Endodermal cell (in vitro differentiated cells): ENCODE measurements around the gene DCC. TPM values are rescaled to one million over a fixed set of nuclear protein-coding genes. Genes with fewer than 3 reads are reported as not detected.

Experiments used
- DNase-seq: peaks from one replicate; pipeline ENCODE4 v3.0.0-alpha.2; 2017
- H3K27ac ChIP-seq: 2 replicates; pipeline ENCODE4 v1.5.1; 2013; ENCODE audit warnings: mild to moderate bottlenecking, low read depth, low read length, moderate library complexity
- H3K27me3 ChIP-seq: 2 replicates; pipeline ENCODE4 v1.6.1; 2013; ENCODE audit warnings: mild to moderate bottlenecking, low read length, moderate library complexity; ENCODE audit not compliant: insufficient read depth, control insufficient read depth, poor library complexity, severe bottlenecking
- H3K36me3 ChIP-seq: 2 replicates; pipeline ENCODE4 v1.7.0; 2013; ENCODE audit warnings: mild to moderate bottlenecking, low read length, moderate library complexity; ENCODE audit not compliant: control insufficient read depth, insufficient read depth
- H3K4me1 ChIP-seq: one replicate; pipeline ENCODE4 v1.7.0; 2013; ENCODE audit warnings: low read length; ENCODE audit not compliant: control insufficient read depth, insufficient read depth
- H3K4me3 ChIP-seq: 2 replicates; pipeline ENCODE4 v1.5.1; 2013; ENCODE audit warnings: mild to moderate bottlenecking, low read length, moderate library complexity
- H3K9ac ChIP-seq: 2 replicates; pipeline ENCODE4 v1.6.1; 2013; ENCODE audit warnings: mild to moderate bottlenecking, low read length, moderate library complexity; ENCODE audit not compliant: poor library complexity, severe bottlenecking; ENCODE audit errors: extremely low read depth
- H3K9me3 ChIP-seq: 2 replicates; pipeline ENCODE4 v1.6.1; 2013; ENCODE audit warnings: mild to moderate bottlenecking, low read length, moderate library complexity; ENCODE audit not compliant: control insufficient read depth
- H3K27ac Mint-ChIP-seq: 2 replicates; pipeline ENCODE4 v1.8.0; 2020; ENCODE audit warnings: mixed read lengths
- H3K27me3 Mint-ChIP-seq: 2 replicates; pipeline ENCODE4 v1.8.0; 2021; ENCODE audit warnings: mild to moderate bottlenecking, mixed read lengths; ENCODE audit not compliant: insufficient read depth
- H3K36me3 Mint-ChIP-seq: 2 replicates; pipeline ENCODE4 v1.8.0; 2020; ENCODE audit warnings: low read depth, mixed read lengths
- H3K4me1 Mint-ChIP-seq: 2 replicates; pipeline ENCODE4 v1.8.0; 2020; ENCODE audit warnings: mixed read lengths
- H3K4me3 Mint-ChIP-seq: 2 replicates; pipeline ENCODE4 v1.8.0; 2020; ENCODE audit warnings: mild to moderate bottlenecking, moderate library complexity, mixed read lengths
- H3K9me3 Mint-ChIP-seq: 2 replicates; pipeline ENCODE4 v1.8.0; 2020; ENCODE audit warnings: mild to moderate bottlenecking, mixed read lengths
- CTCF ChIP-seq: fragments of 200-600 bp; sonication (generic); conservative IDR thresholded peaks from 2 replicates; pipeline ENCODE4 v1.5.0; 2021; ENCODE audit warnings: antibody characterized with exemption, mild to moderate bottlenecking
- WGBS, 2 experiments: methylation state at CpG; one replicate each; pipeline versions ENCODE4 v1.1.5 to v1.1.7; 2013; ENCODE audit warnings: missing lambda C conversion rate in 2 of 2, mixed read lengths in 1 of 2; ENCODE audit not compliant: insufficient coverage in 1 of 2, insufficient read length in 1 of 2; 5-methylcytosine and 5-hydroxymethylcytosine counted together
- total RNA-seq, 2 donors: library from RNA; stranded (reverse); fragmentation: NEBNext Ultra II Directional in 1 of 2; extraction: Animal tissue kit (Norgen Biotek cat#: 25700) in 1 of 2; gene quantifications; 2 replicates in 1 of 2; 3 replicates in 1 of 2; pipeline ENCODE4 v1.2.1, GENCODE V29; 2021

DCC gene
- total RNA-seq, 2 donors from 2014 or later: 0.77 to 0.97 TPM

DNA sequence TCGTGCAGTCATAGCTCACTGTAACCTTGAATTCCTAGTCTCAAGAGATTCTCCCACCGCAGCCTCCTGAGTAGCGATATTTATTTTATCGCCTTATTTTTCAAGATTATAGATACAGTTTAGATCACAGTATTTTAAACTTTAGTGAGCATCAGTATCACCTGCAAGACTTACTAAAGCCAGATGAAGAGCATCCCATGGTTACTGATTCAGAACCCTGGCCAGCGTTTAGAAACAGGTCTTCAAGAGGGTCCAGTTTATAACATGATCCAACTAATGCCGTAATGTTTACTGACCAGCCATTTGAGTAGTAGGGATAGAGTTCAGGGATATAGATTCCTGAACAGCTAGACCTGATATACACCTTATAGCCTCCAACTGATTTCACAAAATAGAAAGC lies 146.1 kb downstream of the DCC start:
- no peak overlapping the region for H3K27ac Mint-ChIP-seq
- H3K27me3 Mint-ChIP-seq: peaks cover 12% of the 10 kb centered on the region
- Histone ChIP-seq H3K27ac (no peak overlapping the region), H3K4me3 (no peak overlapping the region), H3K4me1 (no peaks in the 10 kb centered on the region), H3K27me3 (no peaks in the 10 kb centered on the region), H3K36me3 (no peaks in the 10 kb centered on the region), H3K9me3 (no peaks in the 10 kb centered on the region), H3K9ac (no peak overlapping the region)
- no peak for TF ChIP-seq CTCF
- H3K9me3 Mint-ChIP-seq: no peaks in the 10 kb centered on the region
- WGBS, 2 experiments: 95 to 96% methylated on average over 4 to 6 of the region's 6 CpGs
- no peak for DNase-seq
- no peaks in the 10 kb centered on the region for H3K36me3 Mint-ChIP-seq
- no peaks in the 10 kb centered on the region for H3K4me1 Mint-ChIP-seq
- no peak overlapping the region for H3K4me3 Mint-ChIP-seq

DNA sequence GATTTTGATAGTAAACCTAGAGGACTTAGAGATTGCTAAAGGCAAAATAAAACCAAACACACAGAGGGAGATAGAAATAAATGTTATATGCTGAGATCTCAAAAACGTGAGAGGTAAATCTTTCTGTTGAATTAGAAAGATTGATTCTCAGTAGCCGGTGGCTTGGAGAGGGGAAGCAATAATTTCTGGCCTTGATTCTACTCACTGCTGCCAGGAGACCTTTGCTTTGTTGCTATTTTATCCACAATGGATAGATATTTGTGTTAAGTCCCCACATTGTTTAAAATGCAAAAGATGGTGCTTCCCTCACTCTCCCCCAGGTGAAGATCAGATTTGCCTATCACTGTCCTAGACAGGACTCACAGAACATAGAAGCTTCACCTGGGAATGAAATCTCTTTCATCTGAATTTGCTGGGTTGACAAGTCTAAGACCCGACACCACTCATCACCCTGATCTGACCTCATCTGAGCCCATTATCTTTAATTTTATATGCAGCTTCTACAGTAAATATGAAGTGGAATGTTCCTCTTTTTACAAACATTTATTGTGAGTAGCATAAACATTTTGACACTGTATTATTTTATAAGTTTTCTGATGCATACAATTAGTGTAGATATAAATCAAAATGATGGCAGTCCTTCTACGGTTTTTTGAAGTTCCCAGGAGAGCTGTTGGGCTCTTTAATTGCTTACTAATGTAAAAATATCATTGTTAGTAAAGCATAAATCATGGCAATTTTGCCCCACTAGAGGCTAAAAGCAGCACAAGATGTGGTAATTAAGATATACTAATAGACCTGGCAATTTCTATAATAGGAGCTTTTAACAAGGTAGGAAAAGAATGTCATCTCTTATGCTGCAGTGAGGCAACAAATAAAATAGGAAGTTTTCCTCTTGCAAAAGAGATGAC lies 149.7 kb downstream of the DCC start:
- Mint-ChIP-seq H3K27ac (no peak overlapping the region), H3K27me3 (peaks cover 9% of the 10 kb centered on the region)
- H3K4me1 ChIP-seq: no peaks in the 10 kb centered on the region

GRCh38 chr18:52496426-52496825 lies 156.4 kb downstream of the DCC start:
- no peak for TF ChIP-seq CTCF
- no peaks in the 10 kb centered on the region for H3K36me3 Mint-ChIP-seq
- peaks cover 3% of the 10 kb centered on the region for H3K4me1 Mint-ChIP-seq
- no peak overlapping the region for H3K4me3 Mint-ChIP-seq
- Histone ChIP-seq H3K27ac (no peak overlapping the region), H3K9me3 (peaks cover 6% of the 10 kb centered on the region), H3K27me3 (no peaks in the 10 kb centered on the region), H3K4me1 (no peaks in the 10 kb centered on the region), H3K4me3 (no peak overlapping the region), H3K9ac (no peak overlapping the region), H3K36me3 (no peaks in the 10 kb centered on the region)
- H3K27me3 Mint-ChIP-seq: no peaks in the 10 kb centered on the region
- no peak overlapping the region for H3K27ac Mint-ChIP-seq
- H3K9me3 Mint-ChIP-seq: peaks cover 7% of the 10 kb centered on the region
- no peak for DNase-seq

More for the DNA sequence above, 149.7 kb downstream of the DCC start:
- 60 to 89% methylated on average over 1 to 4 of the region's 4 CpGs for WGBS, 2 experiments
- Mint-ChIP-seq H3K4me3 (no peak overlapping the region), H3K36me3 (no peaks in the 10 kb centered on the region), H3K9me3 (peaks cover 7% of the 10 kb centered on the region), H3K4me1 (no peaks in the 10 kb centered on the region)
- Histone ChIP-seq H3K9me3 (peaks cover 6% of the 10 kb centered on the region), H3K4me3 (no peak overlapping the region), H3K27me3 (no peaks in the 10 kb centered on the region), H3K27ac (no peak overlapping the region), H3K36me3 (no peaks in the 10 kb centered on the region), H3K9ac (no peak overlapping the region)
- DNase-seq: no peak
- TF ChIP-seq CTCF: no peak
